Right lobe of liver (tissue), 6 donors: ENCODE data around the gene ARMH4. TPM values are rescaled to one million over a fixed set of nuclear protein-coding genes. Genes with fewer than 3 reads are reported as not detected.

ENCODE experiments used
- ATAC-seq, 4 donors: fragments of 200-7000 bp; cut with Tn5 transposase; one replicate each; pipeline ENCODE4 v1.9.1; 2020; ENCODE audit warnings: mild to moderate bottlenecking in 4 of 4, moderate library complexity in 4 of 4
- DNase-seq, 3 donors: peaks; one replicate each; pipeline ENCODE4 v3.0.0-alpha.2; 2020
- H3K27ac ChIP-seq, 3 donors: fragments of 200-600 bp; one replicate each; pipeline ENCODE4 v1.8.0; 2022
- H3K27me3 ChIP-seq, 2 donors: fragments of 200-600 bp; one replicate each; pipeline ENCODE4 v1.8.0; 2022
- H3K36me3 ChIP-seq, 4 donors: fragments of 200-600 bp; sonication (generic) in 1 of 4; one replicate each; pipeline versions ENCODE4 v1.5.1 to v1.8.0; 2017 to 2022; ENCODE audit warnings: control low read depth in 1 of 4
- H3K4me1 ChIP-seq, 4 donors: fragments of 200-600 bp; sonication (generic) in 1 of 4; one replicate each; pipeline versions ENCODE4 v1.5.1 to v1.8.0; 2017 to 2022; ENCODE audit warnings: control low read depth in 1 of 4
- H3K4me3 ChIP-seq, 3 donors: fragments of 200-600 bp; one replicate each; pipeline ENCODE4 v1.8.0; 2022
- H3K9me3 ChIP-seq, 4 donors: fragments of 200-600 bp; sonication (generic) in 1 of 4; one replicate each; pipeline versions ENCODE4 v1.5.1 to v1.8.0; 2017 to 2022; ENCODE audit warnings: control low read depth in 1 of 4
- CTCF ChIP-seq, 4 donors: fragments of 200-600 bp in 3 of 4; fragments of 450-650 bp in 1 of 4; IDR thresholded peaks; one replicate each; pipeline versions ENCODE4 v1.5.1 to v1.8.0; 2016 to 2022; ENCODE audit warnings: antibody characterized with exemption in 4 of 4, mild to moderate bottlenecking in 2 of 4
- POLR2A ChIP-seq: fragments of 450-650 bp; IDR thresholded peaks from one replicate; pipeline ENCODE4 v1.6.1; 2017; ENCODE audit warnings: antibody characterized with exemption, mild to moderate bottlenecking
- WGBS: methylation state at CpG from one replicate; pipeline ENCODE4 v1.1.6; 2018; ENCODE audit warnings: low coverage, low lambda C conversion rate; ENCODE audit not compliant: insufficient coverage; ENCODE audit errors: missing lambda C conversion rate; 5-methylcytosine and 5-hydroxymethylcytosine counted together
- intact Hi-C, 2 donors: fragments of 100-400 bp; cut with DNase I; formaldehyde crosslinking; loops; one replicate each; pipeline versions ENCODE4 v1.11.2 to v1.14.1; 2022
- small RNA-seq, 2 experiments: library from RNA; depleted of rRNA; stranded (forward); fragments of <200 nt; gene quantifications; one replicate each; pipeline ENCODE3, GENCODE V24; 2016
- total RNA-seq, 6 experiments: library from RNA; depleted of rRNA in 2 of 6; stranded (reverse); fragments of >200 nt in 2 of 6; fragmentation: NEBNext Ultra II Directional in 3 of 6; extraction: Animal tissue kit (Norgen Biotek cat#: 25700) in 3 of 6; gene quantifications; one replicate each; pipeline versions ENCODE4 v1.1.0 to v1.2.4, GENCODE V29; 2016 to 2023
- donor health status: DM: no; HTN: yes; CAD: no.
- donor health status: DM: no; HTN: no; CAD: no.
- donor health status: DM: no; HTN: no; CAD: no.
- donor health status: DM: no; HTN: yes; CAD: no.
- donor health status: DM: no; HTN: yes; CAD: no.

ARMH4 gene
- total RNA-seq, 6 experiments from 2014 or later, result 0.25 to 2.1 (median 0.62) TPM

- TF ChIP-seq POLR2A (no peak), CTCF (IDR thresholded peaks at IDR 0.05) (no peak)
- Histone ChIP-seq H3K4me1 (no peaks in the 10 kb centered on the region), H3K36me3 (no peaks in the 10 kb centered on the region), H3K27ac (no peak overlapping the region), H3K9me3 (no peaks in the 10 kb centered on the region), H3K4me3 (no peak overlapping the region), H3K27me3 (no peaks in the 10 kb centered on the region)
- DNase-seq (no peak), ATAC-seq (no peak)
- intact Hi-C loops, result no loop called here
- 51% methylated on average over 2 of the region's 2 CpGs for WGBS
These were observed 194.6 kb downstream of the ARMH4 start for GRCh38 chr14:57957441-57957840.

Small RNA genes lying within 50 kb of the gene (small RNA-seq; reads per million reads assigned to genes)
- 0 reads per million in 2 experiments for gene RN7SL598P

Other genes with a start within 250 kb of the ARMH4 start
- 10 to 100 TPM; 20.7 to 42.7 (median 26.5) TPM for gene ACTR10, start 47.9 kb upstream of the ARMH4 start, total RNA-seq
- 100 to 1,000 TPM; 100 to 132 (median 120) TPM for gene PSMA3, start 92.6 kb upstream of the ARMH4 start, total RNA-seq
- gene ARID4A, start 146.3 kb upstream of the ARMH4 start, total RNA-seq, result 10 to 100 TPM in 4 of 6 experiments, 1 to 10 TPM in 2; 7.6 to 22.1 (median 15.7) TPM
- gene TOMM20L, start 243.7 kb upstream of the ARMH4 start, total RNA-seq, result not detected